GM19240 (cell line): ENCODE measurements around the gene OR13D1.
"Not testable (repeated sequence)": the region's sequence is repeated elsewhere in the genome, so short reads cannot be mapped to it uniquely, and the experiment has no call there.

Source experiments
- DNase-seq: peaks from one replicate; pipeline ENCODE4 v3.0.0; 2011; ENCODE audit warnings: low spot score; ENCODE audit not compliant: insufficient read length

OR13D1 gene

GRCh38 chr9:104694218-104694617, at the start of gene OR13D1:
OR13D1 (plus strand) TSS chr9:104694518; CDS start chr9:104694518, 0 bp downstream.
- DNase-seq: no peak

GRCh38 chr9:104658496-104659195, 35.7 kb upstream of the OR13D1 start:
- no peak for DNase-seq

DNA sequence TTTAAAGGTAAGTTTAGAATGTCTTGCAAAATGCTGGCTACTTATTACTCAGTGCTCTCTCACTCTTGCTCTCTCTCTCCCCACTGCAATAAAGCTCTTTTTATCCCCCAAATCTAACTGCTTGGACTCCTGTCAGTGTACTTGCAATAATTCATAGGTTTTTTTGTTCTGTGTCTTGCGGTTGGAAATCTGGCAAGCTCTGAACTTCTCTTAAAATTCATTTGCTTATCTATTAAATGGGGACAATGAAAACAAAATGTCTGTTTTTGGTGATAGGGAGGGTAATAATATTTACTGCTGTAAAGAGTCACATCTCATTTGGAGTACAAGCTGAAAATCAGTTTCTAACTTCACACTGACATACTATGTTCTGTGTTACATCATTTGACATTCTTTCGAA, 18.7 kb upstream of the OR13D1 start:
- DNase-seq: no peak

DNA sequence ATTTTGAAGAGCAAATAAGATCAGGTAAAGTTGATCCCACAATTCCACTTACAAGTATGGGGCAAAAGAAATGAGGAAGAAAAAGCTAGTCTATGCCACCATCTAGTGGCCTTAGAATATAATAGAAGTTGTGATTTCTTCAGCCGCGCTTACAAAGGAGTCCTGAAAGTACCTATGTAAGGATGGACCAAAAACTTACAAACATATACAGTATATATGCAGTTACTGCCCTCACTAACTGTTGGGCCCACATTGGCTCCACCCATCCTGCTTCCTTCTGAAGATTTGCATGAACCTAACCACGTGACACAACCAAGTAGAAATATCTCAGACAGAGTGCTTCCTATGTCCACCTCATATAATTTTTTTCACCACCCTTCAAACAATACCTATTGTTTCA, 11.7 kb upstream of the OR13D1 start:
- DNase-seq: no peak

- no peak for DNase-seq
These were observed 8.2 kb upstream of the OR13D1 start for GRCh38 chr9:104686081-104686480.

- DNase-seq: no peak
These were observed 6.0 kb downstream of the OR13D1 start for GRCh38 chr9:104700306-104700705.

DNA sequence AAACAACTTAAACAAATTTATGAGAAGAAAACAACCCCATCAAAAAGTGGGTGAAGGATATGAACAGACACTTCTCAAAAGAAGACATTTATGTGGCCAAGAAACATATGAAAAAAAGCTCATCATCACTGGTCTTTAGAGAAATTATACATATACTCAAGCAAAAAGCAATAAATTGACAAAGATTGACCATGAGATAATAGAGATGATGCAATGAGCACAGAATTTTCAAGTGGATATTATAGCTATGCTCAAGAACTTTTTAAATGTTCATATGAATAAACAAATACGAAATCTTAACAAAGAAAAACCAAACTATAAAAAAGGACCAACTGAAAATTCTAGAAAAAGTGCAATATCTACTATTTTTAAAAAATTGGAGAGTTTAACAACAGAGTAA, 14.4 kb downstream of the OR13D1 start:
- DNase-seq: not testable (repeated sequence)

DNA sequence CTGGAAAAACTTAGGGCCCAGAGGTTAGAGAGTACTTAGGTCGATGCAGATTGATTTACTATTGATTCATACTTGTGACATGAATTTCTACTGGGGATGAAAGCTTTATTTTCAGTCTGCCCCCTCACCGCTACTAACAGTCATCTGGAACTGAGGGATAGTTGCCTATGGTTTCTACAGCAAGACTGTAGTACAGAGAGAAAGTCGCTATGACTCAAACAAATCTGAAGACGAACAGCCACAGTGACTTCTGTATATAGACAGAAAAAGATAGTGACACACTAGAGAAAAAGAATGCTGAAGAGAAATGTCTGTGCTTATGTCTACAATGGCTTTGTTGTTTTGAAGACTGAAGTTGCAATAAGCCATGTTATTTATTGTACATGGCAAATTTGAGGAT, 17.3 kb downstream of the OR13D1 start:
- no peak for DNase-seq

DNA sequence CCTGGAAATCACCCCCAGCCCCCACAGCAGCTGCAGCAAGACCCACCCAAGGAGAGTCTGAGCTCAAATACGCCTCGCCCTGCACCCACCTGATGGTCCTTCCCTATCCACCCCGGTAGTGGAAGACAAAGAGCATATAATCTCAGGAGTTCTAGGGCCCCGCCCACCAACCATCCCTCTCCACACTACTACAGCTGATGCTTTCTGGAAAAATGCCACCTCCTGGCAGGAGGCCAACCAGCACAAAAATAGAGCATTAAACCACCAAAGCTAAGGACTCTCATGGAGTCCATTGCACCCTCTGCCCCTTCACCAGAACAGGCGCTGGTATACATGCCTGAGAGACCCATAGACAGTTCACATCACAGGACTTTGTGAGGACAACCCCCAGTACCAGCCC, 30.7 kb downstream of the OR13D1 start:
- DNase-seq: no peak

GRCh38 chr9:104738452-104738851, 44.1 kb downstream of the OR13D1 start:
- no peak for DNase-seq

- no peak for DNase-seq
These were observed 46.3 kb downstream of the OR13D1 start for GRCh38 chr9:104740621-104741020.

DNA sequence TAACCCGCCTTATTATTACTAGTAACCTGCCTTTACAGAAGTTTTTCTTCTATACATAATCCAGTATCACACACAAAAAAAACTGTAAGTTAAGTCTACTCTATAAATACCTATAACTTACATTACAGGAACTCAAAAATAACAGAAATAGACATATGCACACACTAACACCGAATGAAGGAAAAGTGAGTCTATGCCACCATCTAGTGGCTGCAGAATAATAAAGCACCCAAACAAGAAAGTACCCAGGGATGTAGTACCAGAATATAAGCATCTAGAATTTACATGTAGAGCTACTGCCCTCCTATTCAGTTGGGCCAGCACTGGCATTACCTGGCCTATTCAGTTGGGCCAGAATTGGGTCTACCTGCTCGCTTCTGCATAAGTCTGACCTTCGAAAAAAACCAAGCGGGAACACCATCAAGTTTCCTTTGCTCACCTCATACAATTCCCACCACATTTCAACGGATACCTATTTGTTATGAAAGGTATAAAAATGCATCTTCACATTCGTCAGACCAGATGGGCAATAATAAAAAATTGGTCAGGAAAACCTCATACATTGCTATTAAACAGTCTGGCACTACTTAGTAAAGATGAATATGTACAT, 49.2 kb downstream of the OR13D1 start:
- DNase-seq: no peak
